Spinal cord (tissue), 10 donors: ENCODE data around the gene PAX2. TPM values are rescaled to one million over a fixed set of nuclear protein-coding genes. Genes with fewer than 3 reads are reported as not detected.

Experiments used
- DNase-seq, 6 donors: peaks; one replicate each; pipeline versions ENCODE4 v3.0.0 to v3.0.0-alpha.2; 2013 to 2015; ENCODE audit warnings: low spot score in 6 of 6, low read depth in 4 of 6
- H3K27ac ChIP-seq: one replicate; pipeline ENCODE4 v1.5.1; 2013; ENCODE audit warnings: low read depth, low read length, control low read depth
- H3K27me3 ChIP-seq: one replicate; pipeline ENCODE4 v1.6.1; 2013; ENCODE audit warnings: low read length; ENCODE audit not compliant: control insufficient read depth, insufficient read depth
- H3K36me3 ChIP-seq: one replicate; pipeline ENCODE4 v1.6.1; 2013; ENCODE audit warnings: low read length; ENCODE audit not compliant: control insufficient read depth, insufficient read depth
- H3K4me1 ChIP-seq: one replicate; pipeline ENCODE4 v1.6.1; 2013; ENCODE audit warnings: low read length; ENCODE audit not compliant: control insufficient read depth, insufficient read depth
- H3K4me3 ChIP-seq: one replicate; pipeline ENCODE4 v1.5.1; 2013; ENCODE audit warnings: low read depth, low read length, control low read depth
- H3K9me3 ChIP-seq: one replicate; pipeline ENCODE4 v1.6.1; 2013; ENCODE audit warnings: low read length; ENCODE audit not compliant: control insufficient read depth, insufficient read depth
- WGBS: methylation state at CpG from one replicate; pipeline ENCODE4 v1.1.5; 2013; ENCODE audit warnings: missing lambda C conversion rate; ENCODE audit not compliant: insufficient coverage; 5-methylcytosine and 5-hydroxymethylcytosine counted together
- polyA plus RNA-seq, 2 donors: library from polyadenylated mRNA; unstranded; fragments of 120-200 nt; gene quantifications; one replicate each; pipeline ENCODE4 v1.2.1, GENCODE V29; 2013; ENCODE audit not compliant: insufficient read length in 2 of 2
- total RNA-seq, 2 donors: library from RNA; depleted of rRNA in 1 of 2; stranded (reverse); fragments of 120-200 nt in 1 of 2; fragments of >200 nt in 1 of 2; gene quantifications; one replicate each; pipeline versions ENCODE4 v1.2.3 to v1.2.4, GENCODE V29; 2013 to 2014
- donor health status: healthy.

Gene PAX2
- total and polyA plus RNA-seq, 4 donors: 1.9 to 54.8 (median 29.3) TPM

DNA sequence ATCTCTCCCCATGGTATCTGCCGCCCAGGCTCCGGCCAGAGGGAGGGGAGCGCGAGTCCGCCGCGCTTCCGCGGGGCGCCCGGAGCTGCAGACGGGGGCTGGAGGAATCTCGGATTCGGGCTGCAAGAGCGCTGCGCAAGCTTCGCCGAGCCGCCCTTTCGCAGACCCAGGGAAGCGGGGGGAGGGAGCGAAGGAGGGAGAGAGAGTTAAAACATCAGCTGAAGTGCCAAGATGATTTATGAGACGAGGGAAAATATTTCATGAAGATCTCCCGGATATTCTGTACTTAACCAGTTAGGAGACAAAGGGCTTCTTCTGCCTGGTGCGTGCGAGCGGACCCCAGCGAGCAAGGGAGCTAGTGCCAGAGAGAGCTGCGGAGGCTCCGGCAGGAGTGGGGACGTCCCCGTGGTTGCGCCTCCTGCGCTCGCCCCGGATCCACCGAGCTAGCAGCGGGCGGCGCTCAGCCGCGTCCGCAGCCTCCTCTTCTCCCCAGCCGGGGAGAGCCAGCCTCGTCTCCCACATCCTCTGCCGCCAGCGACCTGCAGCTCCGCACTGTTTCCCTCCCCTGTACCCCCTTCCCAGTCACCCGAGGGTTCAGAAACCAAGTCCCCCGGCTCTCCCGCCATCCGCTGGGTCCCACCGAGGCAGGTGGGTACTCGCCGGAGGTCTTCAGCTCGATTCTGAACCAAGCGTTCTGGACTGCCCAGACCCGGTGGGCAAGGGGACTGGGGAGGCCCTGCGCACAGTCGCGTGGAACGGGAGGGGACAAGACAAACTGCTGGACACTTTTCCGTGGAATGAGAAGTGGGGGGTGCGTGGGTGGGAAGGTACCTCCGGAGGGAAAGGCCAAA, 1.0 kb upstream of the PAX2 start:
- H3K4me1 ChIP-seq: peaks cover 68% of the 10 kb centered on the region
- no peaks in the 10 kb centered on the region for H3K9me3 ChIP-seq
- peak in 1 of 6 donors; percentile 81 for DNase-seq
- peak overlapping the region; percentile 26 for H3K4me3 ChIP-seq
- under 1% methylated on average over 62 of the region's 65 CpGs for WGBS
- peaks cover 100% of the 10 kb centered on the region for H3K27me3 ChIP-seq
- peaks cover 7% of the 10 kb centered on the region for H3K36me3 ChIP-seq
- H3K27ac ChIP-seq: no peak overlapping the region

DNA sequence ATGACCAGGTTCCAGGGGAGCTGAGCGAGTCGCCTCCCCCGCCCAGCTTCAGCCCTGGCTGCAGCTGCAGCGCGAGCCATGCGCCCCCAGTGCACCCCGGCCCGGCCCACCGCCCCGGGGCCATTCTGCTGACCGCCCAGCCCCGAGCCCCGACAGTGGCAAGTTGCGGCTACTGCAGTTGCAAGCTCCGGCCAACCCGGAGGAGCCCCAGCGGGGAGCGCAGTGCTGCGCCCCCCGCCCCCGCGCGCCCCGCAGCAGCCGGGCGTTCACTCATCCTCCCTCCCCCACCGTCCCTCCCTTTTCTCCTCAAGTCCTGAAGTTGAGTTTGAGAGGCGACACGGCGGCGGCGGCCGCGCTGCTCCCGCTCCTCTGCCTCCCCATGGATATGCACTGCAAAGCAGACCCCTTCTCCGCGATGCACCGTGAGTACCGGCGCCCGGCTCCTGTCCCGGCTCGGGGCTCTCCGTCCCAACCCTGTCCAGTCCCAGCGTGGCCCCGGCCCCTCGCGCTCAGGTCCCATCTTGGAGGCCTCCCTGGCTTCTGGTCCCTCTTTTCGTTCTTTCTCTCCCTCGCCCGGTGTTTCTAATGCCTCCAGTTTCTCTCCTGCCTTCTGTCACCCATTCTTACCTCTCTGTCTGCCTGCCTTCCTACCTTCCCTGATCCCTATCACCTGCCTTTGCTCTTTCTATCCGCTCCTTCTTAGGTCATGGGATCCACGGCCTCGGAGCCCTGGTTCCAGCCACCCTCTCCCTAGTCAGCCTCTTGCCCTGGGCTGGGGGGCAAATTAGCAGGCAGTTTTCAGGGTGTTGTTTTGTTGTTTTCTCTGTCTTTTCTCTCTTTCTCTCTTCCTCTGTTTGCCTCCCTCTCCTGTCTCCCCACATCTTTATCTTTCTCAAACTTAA, 751 bp downstream of the PAX2 start:
- no peaks in the 10 kb centered on the region for H3K9me3 ChIP-seq
- H3K27ac ChIP-seq: no peak overlapping the region
- peaks cover 19% of the 10 kb centered on the region for H3K36me3 ChIP-seq
- WGBS: under 1% methylated on average over 50 of the region's 54 CpGs
- DNase-seq: peak in 1 of 6 donors; percentile 42
- peaks cover 100% of the 10 kb centered on the region for H3K27me3 ChIP-seq
- H3K4me3 ChIP-seq: peak overlapping the region; percentile 29
- peaks cover 74% of the 10 kb centered on the region for H3K4me1 ChIP-seq

DNA sequence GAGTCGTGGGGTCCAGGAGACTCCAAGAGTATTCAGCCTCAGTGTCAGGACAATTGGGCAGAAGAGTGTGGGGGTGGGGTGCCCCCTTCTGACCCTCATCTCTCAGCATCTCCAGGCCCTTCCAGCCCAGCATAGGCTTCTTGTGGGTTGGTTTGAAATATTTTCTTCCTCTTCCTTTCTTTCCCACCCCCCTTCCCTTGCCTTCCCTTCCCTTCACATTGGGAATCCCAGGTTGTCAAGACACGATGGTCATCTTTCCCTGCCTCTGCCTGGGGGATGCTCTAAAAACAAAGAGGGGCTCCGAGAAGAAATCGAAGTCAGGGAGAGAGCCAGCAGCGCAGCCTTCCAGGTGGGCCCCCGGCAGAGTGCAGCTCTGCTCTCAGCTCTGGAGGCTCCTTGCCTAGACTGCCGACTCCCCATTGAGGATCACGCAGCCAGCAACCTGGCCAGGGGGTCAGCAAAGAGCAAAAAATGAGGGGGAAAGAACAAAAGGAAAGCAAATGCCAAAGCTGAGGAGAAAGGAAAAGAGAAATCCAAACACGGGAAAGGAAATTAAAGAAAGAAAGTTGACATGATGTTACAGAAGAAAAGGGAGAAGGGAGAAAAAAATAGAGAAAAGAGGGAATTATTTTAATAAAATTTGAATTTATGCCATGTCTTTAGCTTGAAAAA, 1.5 kb downstream of the PAX2 start:
- DNase-seq: peak in 1 of 6 donors; percentile 37
- H3K36me3 ChIP-seq: peaks cover 19% of the 10 kb centered on the region
- H3K9me3 ChIP-seq: no peaks in the 10 kb centered on the region
- H3K27ac ChIP-seq: no peak overlapping the region
- no peak overlapping the region for H3K4me3 ChIP-seq
- 2% methylated on average over 8 of the region's 9 CpGs for WGBS
- peaks cover 100% of the 10 kb centered on the region for H3K27me3 ChIP-seq
- peaks cover 76% of the 10 kb centered on the region for H3K4me1 ChIP-seq

DNA sequence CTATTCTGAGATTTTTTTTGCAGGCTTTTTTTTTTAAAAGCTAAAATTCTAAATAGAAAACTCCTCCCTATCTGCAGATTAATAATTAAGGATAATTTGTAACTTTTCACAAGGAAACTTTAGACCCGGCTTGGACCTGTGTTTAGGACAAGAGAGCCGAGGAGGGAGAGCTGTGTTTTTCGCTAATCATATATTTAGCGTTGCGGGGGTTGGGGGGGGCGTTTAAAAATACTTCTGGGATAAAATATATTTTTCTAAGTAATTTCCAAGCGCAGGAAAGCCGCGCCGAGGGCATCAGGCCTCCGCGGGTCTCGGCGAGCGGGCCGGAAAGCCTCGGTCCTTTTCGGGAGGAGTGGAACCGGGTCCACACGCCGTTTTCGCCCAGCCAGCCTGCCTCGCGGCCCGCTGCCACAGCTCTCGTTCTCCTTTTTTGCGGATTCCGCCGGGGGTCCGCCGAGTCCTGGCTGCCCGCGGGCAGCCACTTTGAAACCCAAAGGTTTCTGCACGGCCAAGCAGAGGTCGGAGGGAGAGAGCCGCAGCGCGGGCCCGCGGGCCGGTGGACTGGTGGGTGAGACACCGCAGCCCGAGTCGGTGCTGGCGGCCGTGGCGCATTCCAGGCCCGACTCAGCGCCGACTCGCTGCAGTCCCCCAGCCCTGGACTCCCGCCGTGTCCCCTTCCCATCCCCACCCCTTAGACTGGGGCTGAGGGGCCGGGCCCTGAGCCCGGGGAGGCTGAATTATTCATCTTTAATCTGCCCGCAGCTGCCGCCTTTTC, 2.3 kb downstream of the PAX2 start:
- Histone ChIP-seq H3K27ac (no peak overlapping the region), H3K9me3 (no peaks in the 10 kb centered on the region), H3K36me3 (peaks cover 19% of the 10 kb centered on the region), H3K4me3 (peak overlapping the region; percentile 21), H3K4me1 (peaks cover 70% of the 10 kb centered on the region), H3K27me3 (peaks cover 100% of the 10 kb centered on the region)
- DNase-seq: peak in 1 of 6 donors; percentile 25
- WGBS: under 1% methylated on average over 54 of the region's 57 CpGs

DNA sequence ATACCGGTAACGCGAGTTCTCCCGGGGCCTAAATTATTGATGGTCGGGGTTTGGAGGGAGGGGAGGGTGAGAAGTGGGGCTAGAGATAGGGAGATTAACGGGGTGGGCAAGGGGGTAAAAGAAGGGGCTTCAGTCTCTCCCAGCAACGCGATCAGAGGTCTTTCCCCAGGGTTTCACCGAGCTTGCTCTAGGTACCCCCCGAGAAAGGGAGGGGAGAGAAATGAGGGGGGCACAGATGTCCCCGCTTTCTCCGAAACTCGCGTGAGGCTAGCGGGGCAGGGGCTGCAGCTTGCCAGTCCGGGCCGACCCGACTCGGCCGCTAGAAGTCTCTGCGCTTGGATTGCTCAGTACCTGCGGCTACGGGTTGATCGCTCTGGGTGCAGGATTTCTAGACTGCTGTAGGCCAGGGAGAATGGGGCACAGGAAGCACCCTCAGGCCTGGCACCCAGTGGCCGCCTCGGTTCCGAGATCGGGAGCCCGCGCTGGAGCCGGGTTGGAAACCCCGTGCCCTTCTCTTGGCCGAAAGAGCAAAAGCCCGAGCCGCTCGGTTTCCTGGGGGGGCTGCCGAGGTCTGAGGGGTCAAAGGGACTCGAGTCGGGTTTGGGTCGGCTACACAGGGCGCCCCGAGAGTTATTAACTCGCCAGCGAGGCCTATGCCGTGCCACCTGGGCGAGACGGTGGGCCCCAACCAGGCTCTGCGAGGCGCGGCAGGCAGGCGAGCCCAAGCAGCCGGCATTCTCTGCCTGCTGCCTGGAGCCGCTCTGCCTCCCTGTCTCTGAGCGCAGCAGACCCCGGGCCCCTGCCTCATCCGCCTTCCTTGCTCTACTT, 3.1 kb downstream of the PAX2 start:
- Histone ChIP-seq H3K4me3 (peak overlapping the region; percentile 21), H3K9me3 (no peaks in the 10 kb centered on the region), H3K27me3 (peaks cover 100% of the 10 kb centered on the region), H3K36me3 (peaks cover 19% of the 10 kb centered on the region), H3K27ac (no peak overlapping the region), H3K4me1 (peaks cover 65% of the 10 kb centered on the region)
- under 1% methylated on average over 54 of the region's 56 CpGs for WGBS
- peak in 1 of 6 donors; percentile 36 for DNase-seq

DNA sequence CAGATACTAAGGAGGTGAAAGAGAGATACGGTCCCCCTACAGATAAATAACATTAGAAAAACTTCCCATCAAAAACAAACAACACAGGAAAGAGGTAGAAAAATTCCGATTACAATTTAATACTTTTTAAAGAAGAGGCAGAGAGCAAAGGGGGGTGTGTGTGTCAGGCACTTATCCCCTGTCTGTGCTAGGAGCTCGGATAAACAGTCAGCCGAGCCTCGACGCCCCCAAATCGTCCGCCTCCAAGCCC, 3.6 kb downstream of the PAX2 start:
- H3K36me3 ChIP-seq: peaks cover 19% of the 10 kb centered on the region
- no peak overlapping the region for H3K27ac ChIP-seq
- H3K4me1 ChIP-seq: peaks cover 60% of the 10 kb centered on the region
- no peak for DNase-seq
- H3K9me3 ChIP-seq: no peaks in the 10 kb centered on the region
- 0% methylated on average over 6 of the region's 8 CpGs for WGBS
- peaks cover 100% of the 10 kb centered on the region for H3K27me3 ChIP-seq
- peak overlapping the region; percentile 22 for H3K4me3 ChIP-seq

DNA sequence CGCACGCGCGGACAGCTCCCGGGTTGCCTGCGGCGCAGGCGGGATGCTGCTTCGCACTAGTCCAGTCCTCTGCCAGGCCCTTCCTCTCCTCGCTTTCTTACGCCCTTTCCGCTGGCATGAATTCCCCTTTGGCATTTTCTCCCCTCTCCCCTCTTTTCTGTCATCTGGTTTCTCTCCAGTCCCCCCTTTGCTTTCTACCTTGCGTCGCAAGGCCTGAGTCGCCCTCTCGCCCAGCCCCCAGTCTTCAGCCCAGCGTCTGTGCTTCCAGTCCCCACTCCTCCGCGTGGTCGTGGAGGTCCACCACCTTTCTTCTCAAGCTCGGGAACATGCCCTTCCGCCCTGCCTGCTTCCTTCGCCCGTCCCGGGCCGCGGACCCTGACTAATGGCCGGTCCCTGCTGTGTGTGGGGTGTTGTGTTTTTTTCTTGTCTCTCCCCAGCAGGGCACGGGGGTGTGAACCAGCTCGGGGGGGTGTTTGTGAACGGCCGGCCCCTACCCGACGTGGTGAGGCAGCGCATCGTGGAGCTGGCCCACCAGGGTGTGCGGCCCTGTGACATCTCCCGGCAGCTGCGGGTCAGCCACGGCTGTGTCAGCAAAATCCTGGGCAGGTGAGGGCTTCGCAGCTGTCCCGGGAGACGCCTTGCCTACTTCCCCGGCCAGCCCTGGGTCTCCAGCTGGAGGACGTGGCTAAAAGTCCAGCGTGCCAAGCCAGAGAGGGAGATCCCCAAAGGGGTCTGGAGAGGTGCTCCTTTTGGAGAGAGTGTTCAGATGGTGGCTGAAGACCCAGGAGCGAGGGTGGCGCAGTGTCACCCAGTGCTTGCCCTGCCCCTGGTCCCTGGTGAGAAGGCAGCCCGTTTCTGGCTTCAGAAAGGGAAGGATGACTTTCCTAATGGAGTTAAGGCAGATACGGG, 4.2 kb downstream of the PAX2 start:
- H3K36me3 ChIP-seq: peaks cover 19% of the 10 kb centered on the region
- H3K4me3 ChIP-seq: peak overlapping the region; percentile 22
- no peaks in the 10 kb centered on the region for H3K9me3 ChIP-seq
- peaks cover 54% of the 10 kb centered on the region for H3K4me1 ChIP-seq
- peaks cover 98% of the 10 kb centered on the region for H3K27me3 ChIP-seq
- H3K27ac ChIP-seq: no peak overlapping the region
- 5% methylated on average over 50 of the region's 50 CpGs for WGBS
- peak in 1 of 6 donors; percentile 11 for DNase-seq
